ENCODE data around the gene ZC3H11A.

- TF ChIP-seq, protein P1, sequence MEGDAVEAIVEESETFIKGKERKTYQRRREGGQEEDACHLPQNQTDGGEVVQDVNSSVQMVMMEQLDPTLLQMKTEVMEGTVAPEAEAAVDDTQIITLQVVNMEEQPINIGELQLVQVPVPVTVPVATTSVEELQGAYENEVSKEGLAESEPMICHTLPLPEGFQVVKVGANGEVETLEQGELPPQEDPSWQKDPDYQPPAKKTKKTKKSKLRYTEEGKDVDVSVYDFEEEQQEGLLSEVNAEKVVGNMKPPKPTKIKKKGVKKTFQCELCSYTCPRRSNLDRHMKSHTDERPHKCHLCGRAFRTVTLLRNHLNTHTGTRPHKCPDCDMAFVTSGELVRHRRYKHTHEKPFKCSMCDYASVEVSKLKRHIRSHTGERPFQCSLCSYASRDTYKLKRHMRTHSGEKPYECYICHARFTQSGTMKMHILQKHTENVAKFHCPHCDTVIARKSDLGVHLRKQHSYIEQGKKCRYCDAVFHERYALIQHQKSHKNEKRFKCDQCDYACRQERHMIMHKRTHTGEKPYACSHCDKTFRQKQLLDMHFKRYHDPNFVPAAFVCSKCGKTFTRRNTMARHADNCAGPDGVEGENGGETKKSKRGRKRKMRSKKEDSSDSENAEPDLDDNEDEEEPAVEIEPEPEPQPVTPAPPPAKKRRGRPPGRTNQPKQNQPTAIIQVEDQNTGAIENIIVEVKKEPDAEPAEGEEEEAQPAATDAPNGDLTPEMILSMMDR (IDR thresholded peaks at IDR 0.05) = no peak
- TF ChIP-seq POLR2A (IDR thresholded peaks at IDR 0.05; ENCODE audit: low read depth) (no peak), POLR2AphosphoS5 (IDR thresholded peaks at IDR 0.05) (no peak)
These were observed 1.8 kb downstream of the ZC3H11A start for GRCh38 chr1:203797216-203797615.
